ENCODE data around the gene JPH4.

GRCh38 chr14:23622990-23623389 is 44.4 kb upstream of the JPH4 start:
- TF ChIP-seq EZH2 (IDR thresholded peaks at IDR 0.05; ENCODE audit: insufficient read depth, poor library complexity, severe bottlenecking) = no peak
- no peak for TF ChIP-seq EZH2phosphoT487 (IDR thresholded peaks at IDR 0.05; ENCODE audit: insufficient read depth, low read depth)
